Activated gamma-delta T cell (primary cell): ENCODE measurements around the gene HLA-DRA.

Source experiments
- DNase-seq: peaks from one replicate; lab custom pipeline; 2025; lab: John Stamatoyannopoulos, UW
- total RNA-seq, 2 donors: gene quantifications; one replicate each; lab custom pipeline; 2026; lab: John Stamatoyannopoulos, UW

HLA-DRA gene
- 115 to 500 reads per million in 2 donors for total RNA-seq

DNA sequence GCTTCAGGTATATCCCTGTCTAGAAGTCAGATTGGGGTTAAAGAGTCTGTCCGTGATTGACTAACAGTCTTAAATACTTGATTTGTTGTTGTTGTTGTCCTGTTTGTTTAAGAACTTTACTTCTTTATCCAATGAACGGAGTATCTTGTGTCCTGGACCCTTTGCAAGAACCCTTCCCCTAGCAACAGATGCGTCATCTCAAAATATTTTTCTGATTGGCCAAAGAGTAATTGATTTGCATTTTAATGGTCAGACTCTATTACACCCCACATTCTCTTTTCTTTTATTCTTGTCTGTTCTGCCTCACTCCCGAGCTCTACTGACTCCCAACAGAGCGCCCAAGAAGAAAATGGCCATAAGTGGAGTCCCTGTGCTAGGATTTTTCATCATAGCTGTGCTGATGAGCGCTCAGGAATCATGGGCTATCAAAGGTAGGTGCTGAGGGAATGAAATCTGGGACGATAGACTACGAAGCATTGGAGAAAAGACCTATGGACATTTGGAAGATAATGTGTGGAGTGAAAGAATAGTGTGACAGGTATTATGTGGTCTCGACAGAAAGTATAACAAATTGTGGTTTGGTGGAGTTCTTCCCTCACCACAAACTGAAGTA is at the start of gene HLA-DRA:
HLA-DRA (plus strand) TSS at position 286 of the 613 bp plus-strand sequence; CDS start at position 350, 64 bp downstream.
- no peak for DNase-seq

DNA sequence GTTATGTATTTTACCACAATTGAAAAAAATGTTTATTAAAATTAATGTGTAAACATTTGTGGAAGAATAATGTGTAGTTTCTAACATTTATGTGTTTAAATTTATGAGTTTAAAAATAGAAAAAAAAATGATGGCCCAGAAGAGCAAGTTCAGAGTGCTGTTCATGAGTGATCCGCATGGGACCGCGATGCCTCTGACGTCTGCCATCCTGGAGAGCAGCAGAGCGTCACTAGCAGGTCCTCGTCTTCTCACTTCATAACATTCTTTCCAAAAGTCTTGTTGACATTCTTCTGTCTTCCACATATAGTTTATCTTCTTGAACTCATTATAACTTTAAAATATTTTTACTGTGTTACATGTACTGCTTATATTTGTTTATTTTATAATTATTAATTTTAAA is 48.2 kb upstream of the HLA-DRA start:
- no peak for DNase-seq

- DNase-seq = no peak
These were observed 45.8 kb upstream of the HLA-DRA start for GRCh38 chr6:32393665-32394420.

- DNase-seq = no peak
These were observed 43.7 kb upstream of the HLA-DRA start for GRCh38 chr6:32396028-32396427.

DNA sequence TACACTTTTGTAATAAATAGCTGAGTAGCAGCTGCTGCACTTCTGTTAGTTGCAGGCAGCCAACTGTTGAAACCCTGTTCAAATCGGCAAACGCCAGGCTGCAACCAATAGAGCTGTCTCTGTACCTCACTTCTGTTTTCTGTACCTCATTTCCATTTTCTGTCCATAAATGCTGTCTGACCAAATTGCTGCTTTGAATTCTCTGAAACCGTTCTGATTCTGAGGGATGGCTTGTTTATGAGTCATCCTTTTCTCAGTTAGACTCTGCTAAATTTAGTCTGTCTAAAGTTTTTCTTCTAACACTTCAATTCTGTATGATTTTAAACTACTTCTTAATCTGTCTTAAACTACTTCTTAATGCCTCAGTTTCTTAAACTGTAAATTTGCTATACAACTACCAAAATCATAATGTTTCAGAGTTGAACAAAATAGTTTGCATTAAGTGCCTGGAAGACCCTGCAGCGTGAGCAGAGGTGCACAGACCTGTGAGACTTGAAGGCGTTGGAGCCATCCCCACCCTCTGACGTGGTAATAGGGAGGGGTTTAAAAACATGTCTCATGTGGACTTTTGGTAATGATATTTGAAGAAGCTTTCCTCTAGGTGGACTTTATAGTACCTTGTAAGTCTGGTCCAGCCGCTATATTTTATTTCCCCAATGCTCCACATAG is 42.3 kb upstream of the HLA-DRA start:
- DNase-seq = no peak

GRCh38 chr6:32401284-32401963 is 38.3 kb upstream of the HLA-DRA start:
- no peak for DNase-seq

GRCh38 chr6:32402812-32403211 is 36.9 kb upstream of the HLA-DRA start:
- DNase-seq = no peak

- no peak for DNase-seq
These were observed 34.0 kb upstream of the HLA-DRA start for GRCh38 chr6:32405656-32406055.

GRCh38 chr6:32406197-32406596 is 33.5 kb upstream of the HLA-DRA start:
- no peak for DNase-seq

GRCh38 chr6:32406857-32407256 is 32.8 kb upstream of the HLA-DRA start, which contains the start of gene BTNL2:
TSS of gene BTNL2 (minus strand) at chr6:32407181. CDS start at chr6:32407123, 58 bp downstream.
- no peak for DNase-seq

- no peak for DNase-seq
These were observed 28.8 kb upstream of the HLA-DRA start for GRCh38 chr6:32410906-32411305.

GRCh38 chr6:32411566-32412327 is 27.9 kb upstream of the HLA-DRA start:
- DNase-seq = no peak

DNA sequence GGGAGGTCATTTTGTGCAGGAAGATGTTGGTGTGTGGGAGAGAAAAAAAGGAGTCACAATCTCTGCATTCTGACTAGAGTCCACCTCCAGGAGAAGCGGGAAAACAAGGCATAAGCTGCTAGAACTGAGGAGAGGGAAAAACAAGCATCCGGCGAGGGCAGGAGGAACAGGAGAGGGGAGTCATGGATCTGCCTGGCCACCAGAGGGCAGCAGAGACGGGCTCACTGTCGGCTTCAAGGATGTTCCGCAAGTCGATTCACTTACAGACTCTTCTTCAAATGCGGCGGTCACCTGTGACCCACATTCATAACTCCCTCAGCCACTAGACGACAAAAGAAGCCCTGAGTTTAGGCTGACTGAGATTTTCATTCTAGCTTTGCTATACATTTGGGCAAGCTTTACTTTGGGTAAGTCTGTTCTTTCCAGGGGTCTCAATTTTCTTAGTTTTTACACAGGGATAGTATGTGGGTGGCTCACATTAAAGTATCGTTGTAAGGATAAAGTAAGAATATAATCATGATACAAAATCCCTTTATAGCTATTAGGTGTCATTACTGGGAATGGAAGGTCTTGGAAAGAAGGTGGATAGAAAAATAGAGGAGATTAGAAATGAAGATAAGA is 26.1 kb upstream of the HLA-DRA start:
- DNase-seq = peak; percentile 34

DNA sequence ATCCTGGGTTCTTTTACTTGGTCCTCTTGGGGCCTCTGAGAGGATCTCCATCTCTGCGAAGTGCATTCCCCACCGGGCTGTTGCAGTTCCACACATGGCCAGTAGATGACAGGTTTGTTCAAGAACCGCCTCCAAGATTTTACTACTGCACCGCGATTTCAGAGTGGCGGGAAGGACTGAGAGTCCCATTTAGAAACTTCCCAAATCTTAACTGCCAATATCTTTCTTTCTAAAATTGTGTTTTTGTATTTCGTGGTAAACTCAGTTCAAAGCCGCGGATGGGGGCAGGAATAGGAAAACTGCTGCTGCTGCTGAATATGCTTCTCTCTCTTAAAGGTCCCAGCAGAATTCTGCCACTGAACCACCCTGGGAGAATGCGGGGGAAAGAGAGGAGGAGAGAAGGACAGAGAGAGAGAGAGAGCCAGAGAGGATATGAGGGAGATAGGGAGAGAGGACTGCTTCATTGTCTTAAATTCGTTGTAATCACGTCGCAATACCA is 24.1 kb upstream of the HLA-DRA start:
- DNase-seq = no peak

- DNase-seq = no peak
These were observed 23.7 kb upstream of the HLA-DRA start for GRCh38 chr6:32416036-32416435.

GRCh38 chr6:32424589-32425300 is 14.9 kb upstream of the HLA-DRA start:
- DNase-seq = no peak

GRCh38 chr6:32426338-32426737 is 13.3 kb upstream of the HLA-DRA start:
- DNase-seq = no peak

DNA sequence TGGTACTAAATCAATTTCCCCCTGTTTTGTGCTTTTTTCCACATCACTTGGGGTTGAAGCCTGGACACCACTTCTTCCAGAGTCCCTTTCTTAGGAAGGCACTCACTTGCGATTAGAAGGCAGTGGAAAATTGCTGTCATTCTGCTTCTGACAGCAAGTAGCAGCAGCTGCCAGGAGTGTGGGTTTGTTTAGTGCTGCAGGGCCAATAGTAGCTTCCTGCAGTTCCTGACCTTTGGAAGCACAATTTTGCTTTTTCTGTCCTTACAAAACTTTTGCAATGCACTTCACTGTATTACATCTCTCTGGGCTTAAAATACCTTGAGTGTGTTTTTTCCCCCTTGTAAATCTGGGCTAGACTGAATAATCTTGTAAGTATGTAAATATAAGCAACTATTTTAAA is 12.5 kb upstream of the HLA-DRA start:
- no peak for DNase-seq

GRCh38 chr6:32427934-32428474 is 11.7 kb upstream of the HLA-DRA start:
- no peak for DNase-seq

DNA sequence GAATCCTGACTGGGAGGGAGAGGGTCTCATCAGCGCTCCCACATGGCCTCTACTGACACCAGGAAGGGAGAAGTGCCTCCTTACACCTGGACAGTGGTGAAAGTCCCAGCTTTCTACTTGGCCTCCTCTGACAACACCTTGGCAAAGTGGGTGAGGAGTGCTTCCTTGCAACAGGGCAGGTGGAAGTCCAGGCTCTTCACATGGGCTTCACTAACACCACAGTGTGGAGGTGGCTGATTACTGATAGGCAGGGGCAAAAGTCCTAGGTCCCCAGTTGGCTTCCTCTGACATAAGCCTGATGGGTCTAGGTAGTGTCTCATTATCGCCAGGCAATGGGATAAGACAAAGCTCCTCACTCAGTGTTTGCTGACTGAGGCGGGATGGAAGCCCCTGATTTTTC is 9.5 kb upstream of the HLA-DRA start:
- DNase-seq = no peak
